HG02973 (cell line): ENCODE measurements around the gene TYW1.
A peak's percentile ranks its signal among the peaks of the same experiment; 100 is the strongest.
"Not testable (repeated sequence)": the region's sequence is repeated elsewhere in the genome, so short reads cannot be mapped to it uniquely, and the experiment has no call there.

ENCODE experiments used
- ATAC-seq: cut with Tn5 transposase; IDR thresholded peaks from one replicate; pipeline ENCODE4 v1.9.1; 2021; ENCODE audit warnings: moderate library complexity; ENCODE audit not compliant: unreplicated experiment

TYW1 gene, protein sequence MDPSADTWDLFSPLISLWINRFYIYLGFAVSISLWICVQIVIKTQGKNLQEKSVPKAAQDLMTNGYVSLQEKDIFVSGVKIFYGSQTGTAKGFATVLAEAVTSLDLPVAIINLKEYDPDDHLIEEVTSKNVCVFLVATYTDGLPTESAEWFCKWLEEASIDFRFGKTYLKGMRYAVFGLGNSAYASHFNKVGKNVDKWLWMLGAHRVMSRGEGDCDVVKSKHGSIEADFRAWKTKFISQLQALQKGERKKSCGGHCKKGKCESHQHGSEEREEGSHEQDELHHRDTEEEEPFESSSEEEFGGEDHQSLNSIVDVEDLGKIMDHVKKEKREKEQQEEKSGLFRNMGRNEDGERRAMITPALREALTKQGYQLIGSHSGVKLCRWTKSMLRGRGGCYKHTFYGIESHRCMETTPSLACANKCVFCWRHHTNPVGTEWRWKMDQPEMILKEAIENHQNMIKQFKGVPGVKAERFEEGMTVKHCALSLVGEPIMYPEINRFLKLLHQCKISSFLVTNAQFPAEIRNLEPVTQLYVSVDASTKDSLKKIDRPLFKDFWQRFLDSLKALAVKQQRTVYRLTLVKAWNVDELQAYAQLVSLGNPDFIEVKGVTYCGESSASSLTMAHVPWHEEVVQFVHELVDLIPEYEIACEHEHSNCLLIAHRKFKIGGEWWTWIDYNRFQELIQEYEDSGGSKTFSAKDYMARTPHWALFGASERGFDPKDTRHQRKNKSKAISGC

DNA sequence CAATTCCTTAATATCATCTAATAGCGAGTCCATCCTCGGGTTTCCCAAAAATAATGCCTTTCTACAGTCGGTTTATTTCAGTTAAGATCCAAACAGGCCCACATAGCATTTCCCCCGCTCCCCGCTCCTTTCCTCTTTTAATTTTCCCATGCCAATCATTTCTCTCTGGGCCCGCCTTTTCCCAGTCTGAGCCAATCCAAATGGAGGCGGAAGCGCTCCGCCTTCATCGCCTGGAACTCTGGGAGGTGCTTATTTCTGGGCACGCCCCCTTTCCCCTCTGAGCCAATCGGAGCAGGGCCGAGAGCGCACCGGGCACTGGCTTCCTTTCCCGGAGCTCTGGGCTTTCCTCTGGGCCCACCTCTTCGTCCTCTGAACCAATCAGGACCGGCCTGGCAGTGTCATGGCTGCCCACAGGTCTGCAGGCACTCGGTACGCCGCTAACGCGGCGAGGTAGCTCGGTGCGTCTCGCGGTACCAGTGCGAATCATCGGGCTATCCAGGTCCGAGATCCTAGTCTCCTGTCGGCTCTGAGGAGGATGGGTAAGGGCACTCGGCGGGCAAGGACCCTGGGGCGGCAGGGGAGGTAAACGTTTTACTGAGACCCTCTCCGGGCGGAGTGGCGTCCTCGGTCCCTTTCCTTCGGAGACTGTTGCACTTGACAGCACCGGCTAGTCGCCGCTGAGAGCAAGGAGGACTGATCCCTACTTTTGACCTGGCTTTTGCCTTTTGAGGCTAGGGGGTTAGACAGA is at the start of gene TYW1:
Gene TYW1 (plus strand): TSS at position 390 of the 748 bp plus-strand sequence. CDS start 146 bp downstream, at position 536.
- peak; percentile 86 for ATAC-seq

DNA sequence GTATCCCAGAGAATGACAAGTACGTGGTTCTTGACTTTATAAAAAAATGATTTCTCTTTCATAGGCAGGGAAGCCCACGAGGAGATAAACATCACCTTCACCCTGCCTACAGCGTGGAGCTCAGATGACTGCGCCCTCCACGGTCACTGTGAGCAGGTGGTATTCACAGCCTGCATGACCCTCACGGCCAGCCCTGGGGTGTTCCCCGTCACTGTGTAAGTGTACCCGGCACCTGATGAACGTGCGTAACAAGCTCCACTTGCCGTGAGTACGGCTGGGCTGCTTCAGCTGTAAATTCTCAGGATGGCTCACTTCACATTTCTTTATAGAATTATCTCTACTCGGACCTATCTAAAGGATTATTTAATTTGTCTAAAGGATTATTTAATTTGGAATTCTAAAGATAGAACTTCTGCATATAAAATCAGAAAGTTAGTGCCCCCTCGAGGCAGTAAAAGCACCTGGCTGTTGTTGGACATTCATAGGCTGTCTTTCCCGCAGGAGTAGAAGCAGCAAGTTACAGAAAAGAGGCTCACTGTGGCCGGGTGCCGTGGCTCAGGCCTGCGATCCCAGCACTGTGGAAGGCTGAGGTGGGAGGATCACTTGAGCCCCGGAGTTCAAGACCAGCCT is 48.0 kb upstream of the TYW1 start:
- no peak for ATAC-seq

DNA sequence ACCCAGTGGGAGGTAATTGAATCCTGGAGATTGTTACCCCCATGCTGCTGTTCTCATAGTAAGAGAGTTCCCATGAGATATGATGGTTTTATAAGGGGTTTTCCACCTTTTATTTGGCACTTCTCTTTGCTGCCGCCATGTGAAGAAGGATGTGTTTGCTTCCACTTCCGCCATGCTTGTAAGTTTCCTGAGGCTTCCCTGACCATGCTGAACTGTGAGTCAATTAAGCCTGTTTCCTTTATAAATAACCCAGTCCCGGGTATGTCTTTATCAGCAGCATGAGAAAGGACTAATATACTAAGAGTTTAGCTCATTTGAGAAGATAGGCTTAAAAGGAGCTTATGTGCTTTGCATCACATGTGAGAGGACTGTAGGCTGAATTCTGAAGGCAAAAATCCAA is 46.3 kb upstream of the TYW1 start:
- no peak for ATAC-seq

DNA sequence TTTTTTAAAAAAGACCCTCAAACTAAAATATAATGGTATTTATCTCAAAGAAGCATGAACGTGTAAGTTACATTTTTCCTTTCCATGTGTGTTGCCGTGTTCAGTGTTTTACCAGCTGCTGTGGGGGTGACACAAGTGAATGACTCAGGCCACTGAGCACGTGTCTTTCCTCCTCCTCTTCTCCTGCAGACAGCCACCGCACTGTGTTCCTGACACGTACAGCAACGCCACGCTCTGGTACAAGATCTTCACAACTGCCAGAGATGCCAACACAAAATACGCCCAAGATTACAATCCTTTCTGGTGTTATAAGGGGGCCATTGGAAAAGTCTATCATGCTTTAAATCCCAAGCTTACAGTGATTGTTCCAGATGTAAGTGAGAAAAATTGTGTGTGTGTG is 45.9 kb upstream of the TYW1 start:
- ATAC-seq, result no peak

DNA sequence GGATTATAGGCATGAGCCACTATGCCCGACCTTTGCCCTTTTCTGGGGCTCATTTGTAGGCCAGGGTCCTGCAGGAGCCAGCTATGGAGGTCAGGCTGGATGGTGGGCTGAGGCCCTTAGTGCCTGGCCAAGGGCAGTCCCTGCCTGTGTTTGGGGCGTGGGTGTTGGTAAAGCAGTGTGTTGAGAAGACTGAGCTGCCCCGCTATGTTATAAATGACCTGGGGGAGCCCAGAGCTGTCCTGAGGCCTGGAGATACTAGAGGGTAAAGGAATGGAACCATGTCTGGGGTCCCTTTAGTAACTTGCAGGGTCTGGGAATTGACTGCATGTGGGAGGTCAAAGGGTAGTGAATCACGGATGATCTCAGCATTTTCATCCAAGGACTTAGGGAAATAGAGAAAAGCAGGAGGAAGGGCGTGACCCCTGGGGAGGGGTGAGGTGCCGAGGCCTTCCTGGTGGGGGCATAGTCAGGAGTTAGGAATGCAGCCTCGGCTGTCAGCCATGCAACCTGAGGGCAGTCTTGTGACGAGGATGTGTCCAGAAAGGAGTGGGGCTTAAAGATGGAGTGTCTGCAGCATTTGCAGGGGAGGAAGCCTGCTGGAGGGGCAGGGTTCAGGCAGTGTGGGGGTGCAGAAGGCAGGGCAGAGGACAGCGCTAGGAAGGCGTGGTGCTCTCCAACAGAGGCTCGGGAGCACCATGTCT is 44.1 kb upstream of the TYW1 start:
- no peak for ATAC-seq

DNA sequence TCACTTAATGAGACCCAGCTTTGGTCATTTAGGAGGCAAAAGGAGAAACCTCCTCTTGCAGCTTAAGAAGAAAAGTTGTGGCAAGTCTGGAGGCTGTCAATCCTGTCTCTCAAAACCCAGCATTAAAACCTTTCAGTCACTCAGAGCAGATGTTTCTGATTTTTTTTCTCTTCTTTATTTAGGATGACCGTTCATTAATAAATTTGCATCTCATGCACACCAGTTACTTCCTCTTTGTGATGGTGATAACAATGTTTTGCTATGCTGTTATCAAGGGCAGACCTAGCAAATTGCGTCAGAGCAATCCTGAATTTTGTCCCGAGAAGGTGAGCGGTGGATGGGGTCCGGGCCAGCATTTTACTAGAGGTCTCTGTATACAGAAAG is 43.6 kb upstream of the TYW1 start:
- ATAC-seq, result no peak

DNA sequence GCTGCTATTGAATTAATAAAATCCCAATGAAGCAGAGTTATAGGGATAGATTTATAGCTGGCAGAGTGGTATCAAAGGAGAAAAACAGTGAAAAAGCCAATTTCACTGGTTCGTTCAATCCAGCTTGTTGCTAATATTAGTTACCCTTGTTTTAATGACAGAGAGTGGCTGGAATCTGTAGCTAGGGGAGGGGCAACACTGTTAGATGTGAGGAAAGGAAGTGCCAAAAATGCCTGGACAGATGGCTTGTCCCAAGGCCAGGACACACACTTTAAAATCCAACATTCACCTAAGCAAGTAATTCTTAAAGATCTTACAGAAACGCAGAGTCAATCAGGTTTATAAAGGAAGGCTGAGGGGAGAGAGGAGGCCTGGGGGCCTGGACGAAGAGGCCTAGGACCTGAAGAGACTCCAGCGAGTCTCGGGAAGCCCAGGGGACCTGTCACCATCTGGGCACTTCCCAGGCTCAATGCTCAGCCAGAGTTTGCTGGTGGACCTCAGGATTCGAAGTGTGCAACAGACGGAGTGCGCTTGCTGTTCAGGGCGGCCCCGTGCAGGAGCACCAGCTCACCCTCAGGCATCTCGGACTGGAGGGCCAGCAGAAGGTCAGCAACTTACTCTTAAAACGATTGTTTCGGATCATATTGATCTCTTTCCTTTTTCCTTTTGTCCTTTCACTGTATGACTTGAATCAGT is 38.9 kb upstream of the TYW1 start:
- no peak for ATAC-seq

DNA sequence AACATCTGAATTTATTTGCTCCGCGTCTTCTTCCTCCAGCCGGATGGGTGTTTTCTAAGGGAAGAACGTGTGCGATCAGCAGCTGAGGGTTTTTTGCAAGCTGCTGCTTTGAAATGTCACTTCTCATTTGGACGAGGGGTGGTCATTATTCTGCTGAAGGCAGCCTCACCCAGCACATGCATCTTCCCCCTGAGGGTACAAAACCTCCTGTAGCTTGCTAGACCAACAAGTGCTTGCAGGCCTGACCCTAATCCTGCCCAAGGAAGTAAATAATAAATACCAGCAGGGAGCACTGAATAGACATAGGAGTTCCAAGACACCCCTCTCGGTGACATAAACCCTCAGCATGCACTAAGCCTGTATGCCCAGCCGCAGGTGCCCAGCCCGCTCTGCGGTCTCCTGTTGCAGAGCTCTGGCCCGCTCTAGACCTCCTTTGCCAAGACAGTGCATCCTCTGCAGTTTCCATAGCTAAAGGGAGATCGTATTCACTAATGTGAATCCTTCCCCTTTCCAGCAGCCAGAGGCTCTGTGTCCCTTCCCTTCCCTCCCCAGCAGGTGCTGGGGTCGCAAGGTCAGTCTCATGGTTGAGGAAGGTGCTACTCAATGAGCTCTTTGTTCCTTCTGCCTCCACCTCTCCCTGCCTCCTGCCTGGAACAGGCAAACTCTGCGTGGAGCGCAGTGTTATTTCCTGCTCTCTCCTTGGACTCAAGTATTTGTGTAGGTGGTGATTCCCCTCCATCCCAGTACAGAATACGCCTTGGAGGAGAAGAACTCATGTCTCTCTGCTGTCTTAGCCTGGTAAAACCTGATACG is 37.9 kb upstream of the TYW1 start:
- no peak for ATAC-seq

DNA sequence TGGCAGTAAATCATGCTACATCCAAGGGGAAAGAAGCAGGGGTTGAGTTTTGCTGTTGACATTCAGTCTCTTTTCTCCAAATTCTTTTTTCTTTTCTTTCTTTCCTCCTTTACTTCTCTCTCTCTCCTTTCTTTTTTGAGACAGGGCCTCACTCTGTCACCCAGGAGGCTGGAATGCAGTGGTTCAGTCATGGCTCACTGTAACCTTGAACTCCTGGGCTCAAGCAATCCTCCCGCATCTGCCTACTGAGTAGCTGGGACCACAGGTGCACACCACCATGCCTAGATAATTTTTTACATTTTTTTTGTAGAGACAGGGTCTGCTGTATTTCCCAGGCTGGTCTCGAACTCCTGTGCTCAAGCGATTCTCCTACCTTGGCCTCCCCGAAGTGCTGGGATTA is 36.4 kb upstream of the TYW1 start:
- no peak for ATAC-seq

DNA sequence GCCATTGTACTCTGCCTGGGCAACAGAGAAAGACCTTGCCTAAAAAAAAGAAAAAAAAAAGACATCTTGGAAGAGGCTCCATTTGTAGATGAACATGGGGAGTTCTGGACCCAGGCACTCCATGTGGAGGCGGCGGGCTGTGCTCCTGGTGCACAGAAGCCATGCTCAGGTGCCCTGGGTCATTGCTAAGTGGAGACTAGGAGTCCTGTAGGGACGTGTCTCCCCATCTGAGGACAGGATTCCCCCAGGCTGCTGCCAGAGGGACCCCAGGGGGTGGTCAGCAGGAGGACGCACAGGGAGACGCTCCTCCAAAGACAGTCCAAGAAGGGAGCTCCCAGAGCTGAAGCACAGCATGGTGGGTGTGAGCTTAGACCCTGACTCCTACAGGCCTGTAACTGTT is 35.5 kb upstream of the TYW1 start:
- ATAC-seq, result no peak

DNA sequence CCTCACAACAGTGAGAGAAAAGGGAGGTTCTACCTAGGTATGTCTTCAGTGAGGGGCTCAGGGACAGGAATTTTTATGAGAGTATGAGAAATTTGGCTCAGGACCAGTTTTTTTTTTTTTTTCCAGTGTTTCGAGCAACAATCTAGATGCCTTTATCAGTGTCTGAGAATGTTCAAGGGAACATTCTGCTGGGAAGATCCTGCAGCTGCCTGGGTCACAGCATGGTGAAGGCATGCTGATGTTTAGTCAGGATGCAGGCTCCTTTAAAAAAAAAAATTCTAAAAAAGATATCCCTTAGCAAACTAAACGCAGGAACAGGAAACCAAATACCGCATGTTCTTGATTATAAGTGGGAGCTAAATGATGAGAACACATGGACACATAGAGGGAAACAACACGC is 32.2 kb upstream of the TYW1 start:
- no peak for ATAC-seq

DNA sequence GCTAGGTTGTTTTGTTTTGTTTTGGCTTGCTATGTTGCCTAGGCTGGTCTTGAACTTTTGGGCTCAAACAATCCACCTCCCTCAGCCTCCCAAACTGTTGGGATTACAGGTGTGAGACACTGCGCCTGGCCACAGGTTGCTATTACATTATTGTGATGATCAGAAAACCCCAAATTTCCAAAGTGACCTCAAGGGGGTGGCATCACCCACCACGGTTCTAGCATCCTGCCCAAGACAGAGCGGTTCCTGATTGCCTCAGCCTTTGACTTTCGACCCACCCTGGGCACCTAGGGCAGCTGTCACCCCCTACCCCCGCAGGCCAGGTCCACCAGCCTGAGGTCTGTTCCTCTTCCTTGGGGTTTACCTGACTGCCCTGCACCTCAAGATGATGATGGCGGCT is 29.6 kb upstream of the TYW1 start:
- no peak for ATAC-seq

DNA sequence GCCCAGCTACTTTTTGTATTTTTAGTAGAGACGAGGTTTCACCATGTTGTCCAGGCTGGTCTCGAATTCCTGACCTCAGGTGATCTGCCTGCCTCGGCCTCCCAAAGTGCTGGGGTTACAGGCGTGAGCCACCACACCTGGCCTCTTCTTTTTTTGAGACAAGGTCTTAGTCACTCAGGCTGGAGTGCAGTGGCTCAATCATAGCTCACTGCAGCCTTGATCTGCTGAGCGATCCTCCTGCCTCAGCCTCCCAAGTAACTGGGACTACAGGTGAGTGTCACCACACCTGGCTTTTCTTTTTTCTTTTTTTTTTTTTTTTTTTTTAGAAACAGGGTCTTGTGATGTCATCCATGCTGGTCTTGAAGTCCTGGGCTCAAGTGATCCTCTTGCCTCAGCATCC is 27.6 kb upstream of the TYW1 start:
- ATAC-seq, result not testable (repeated sequence)

DNA sequence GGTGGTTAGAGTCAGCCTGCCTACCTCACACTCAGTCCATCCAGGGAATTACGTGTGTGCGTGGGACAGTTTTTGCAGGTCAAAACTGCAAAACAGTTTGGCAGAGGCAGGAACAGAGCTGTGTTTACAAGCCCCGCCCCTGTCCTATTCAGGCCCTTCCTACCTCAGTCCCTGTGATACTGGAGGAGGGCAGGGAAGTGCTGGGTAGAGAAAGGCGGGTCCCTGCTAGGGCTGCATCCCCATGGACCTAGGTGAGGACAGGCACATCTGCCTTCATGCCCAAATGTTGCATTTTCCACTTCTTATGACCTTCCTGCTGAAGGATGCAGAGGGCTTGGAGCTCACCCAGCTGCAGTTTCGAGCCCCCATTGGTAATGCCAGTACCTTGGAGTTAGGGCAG is 26.3 kb upstream of the TYW1 start:
- ATAC-seq, result no peak

DNA sequence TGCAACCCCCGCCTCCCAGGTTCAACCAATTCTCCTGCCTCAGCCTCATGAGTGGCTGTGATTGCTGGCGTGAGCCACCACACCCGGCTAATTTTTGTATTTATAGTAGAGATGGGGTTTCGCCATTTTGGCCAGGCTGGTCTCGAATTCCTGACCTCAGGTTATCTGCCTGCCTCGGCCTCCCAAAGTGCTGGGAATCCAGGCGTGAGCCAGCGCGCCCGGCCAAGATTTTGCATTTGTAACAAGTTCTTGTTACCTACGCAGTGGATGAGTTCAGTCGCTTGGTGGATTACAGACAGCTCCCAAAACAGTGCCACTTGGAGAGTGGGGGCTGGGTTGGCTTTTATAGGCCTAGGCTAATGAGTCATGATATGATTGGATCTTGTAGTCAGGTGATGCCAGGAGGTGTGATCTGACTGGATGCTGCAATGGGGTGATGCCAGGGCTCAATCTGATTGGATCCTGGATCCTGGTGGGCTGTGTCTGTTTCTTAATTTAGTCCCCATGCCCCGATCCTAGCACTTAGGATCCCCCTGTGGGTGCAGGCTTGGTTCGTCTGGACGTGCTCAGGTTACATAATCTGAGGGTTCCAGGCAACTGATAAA is 21.5 kb upstream of the TYW1 start:
- no peak for ATAC-seq

DNA sequence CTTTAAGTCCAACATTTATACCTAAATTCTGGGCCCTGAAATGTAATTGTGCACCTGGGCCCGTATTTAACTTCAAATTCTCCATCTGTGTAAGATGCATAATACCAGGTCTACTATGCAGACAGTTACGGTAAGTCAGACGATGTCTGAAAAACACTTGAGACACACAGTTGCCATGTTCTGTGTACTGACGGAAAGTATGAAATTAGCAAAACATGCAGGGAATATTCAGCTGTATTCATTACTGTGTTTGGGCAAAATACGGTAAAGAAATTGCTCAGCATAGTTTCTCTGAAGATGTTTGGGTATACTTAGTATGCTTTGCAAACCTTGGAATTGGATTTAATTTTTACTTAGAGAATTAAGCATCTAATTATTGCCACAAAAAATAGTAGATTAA is 18.3 kb upstream of the TYW1 start:
- ATAC-seq, result not testable (repeated sequence)

DNA sequence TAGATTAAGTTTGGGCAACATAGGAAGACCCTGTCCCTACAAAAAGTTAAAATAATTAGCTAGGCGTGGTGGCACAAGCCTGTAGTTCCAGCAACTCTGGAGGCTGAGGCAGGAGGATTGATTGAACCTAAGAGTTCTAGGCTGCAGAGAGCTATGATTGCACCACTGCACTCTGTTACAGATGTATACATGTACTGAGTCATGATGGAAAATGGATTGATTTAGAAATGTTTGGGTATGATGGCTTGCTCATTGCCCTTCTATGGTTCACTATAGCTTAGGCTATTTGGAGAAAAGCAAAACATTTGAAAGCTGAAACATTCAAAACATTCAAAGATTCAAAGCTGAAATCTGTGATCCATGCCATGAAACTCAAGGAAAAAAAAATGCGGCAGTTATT is 17.6 kb upstream of the TYW1 start:
- ATAC-seq, result not testable (repeated sequence)

DNA sequence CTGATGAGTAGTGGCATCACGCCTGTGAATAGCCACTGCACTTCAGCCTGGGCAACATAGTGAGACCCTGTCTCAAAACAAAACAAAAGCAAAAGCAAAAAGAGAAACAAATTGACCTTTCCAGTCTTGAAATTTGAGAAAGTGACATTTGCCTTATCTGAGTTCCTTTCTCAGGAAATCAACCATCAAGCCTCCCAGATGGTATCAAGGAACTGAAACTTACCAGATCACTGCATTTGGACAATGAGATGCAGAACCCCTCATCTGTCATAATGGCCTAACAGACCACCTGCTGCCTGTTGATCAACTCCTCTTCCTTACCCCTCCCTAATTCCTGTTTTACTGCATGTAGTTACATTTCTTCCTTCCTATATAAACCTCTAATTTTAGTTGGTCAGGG is 16.3 kb upstream of the TYW1 start:
- not testable (repeated sequence) for ATAC-seq

DNA sequence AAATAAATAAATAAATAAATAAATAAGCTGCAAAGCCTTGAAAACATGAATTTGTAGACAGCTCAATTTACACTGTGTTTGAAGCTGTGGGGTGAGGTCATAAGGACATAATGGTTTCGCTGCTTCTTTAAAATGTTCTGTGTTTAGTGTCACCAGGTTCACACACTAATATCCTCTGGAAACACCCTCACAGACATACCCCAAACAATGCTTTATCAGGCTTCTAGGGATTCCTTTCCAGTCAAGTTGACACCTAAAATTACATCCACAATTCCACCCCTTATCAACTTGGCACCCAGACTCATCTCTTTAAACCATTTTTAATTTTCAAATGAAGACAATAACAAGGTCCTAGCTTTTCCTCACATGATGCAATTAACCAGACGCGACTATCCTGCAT is 7.1 kb upstream of the TYW1 start:
- ATAC-seq, result not testable (repeated sequence)
